ENCODE results near the gene KLRC3.
"Not testable (repeated sequence)": the region's sequence is repeated elsewhere in the genome, so short reads cannot be mapped to it uniquely, and the experiment has no call there.

The KLRC3 gene

GRCh38 chr12:10400829-10401228 is 19.6 kb downstream of the KLRC3 start:
- no peak for DNase-seq (ENCODE audit: low spot score)

GRCh38 chr12:10398168-10398567 is 22.2 kb downstream of the KLRC3 start:
- no peak for DNase-seq (ENCODE audit: low spot score)

- DNase-seq (ENCODE audit: low spot score), result no peak
These were observed 23.1 kb downstream of the KLRC3 start for GRCh38 chr12:10397296-10397695.

- DNase-seq (ENCODE audit: low spot score), result not testable (repeated sequence)
These were observed 24.2 kb downstream of the KLRC3 start for GRCh38 chr12:10396176-10396575.

- no peak for DNase-seq (ENCODE audit: low spot score)
These were observed 24.9 kb downstream of the KLRC3 start for GRCh38 chr12:10395390-10395998.

GRCh38 chr12:10394531-10395152 is 25.8 kb downstream of the KLRC3 start:
- DNase-seq (ENCODE audit: low spot score), result not testable (repeated sequence)

- DNase-seq (ENCODE audit: low spot score), result no peak
These were observed 27.1 kb downstream of the KLRC3 start for GRCh38 chr12:10393291-10393690.

- peak; percentile 21 for DNase-seq (ENCODE audit: low spot score)
These were observed 27.9 kb downstream of the KLRC3 start for GRCh38 chr12:10392394-10392930.

- DNase-seq (ENCODE audit: low spot score), result not testable (repeated sequence)
These were observed 29.4 kb downstream of the KLRC3 start for GRCh38 chr12:10390991-10391390.

- DNase-seq (ENCODE audit: low spot score), result no peak
These were observed 30.5 kb downstream of the KLRC3 start, which contains the start of gene KLRK1 for GRCh38 chr12:10389904-10390303. KLRK1 (minus strand) TSS chr12:10390041; CDS start chr12:10388810, 1,231 bp downstream.

- no peak for DNase-seq (ENCODE audit: low spot score)
These were observed 31.6 kb downstream of the KLRC3 start for GRCh38 chr12:10388624-10389413.

GRCh38 chr12:10387498-10387897 is 32.9 kb downstream of the KLRC3 start:
- not testable (repeated sequence) for DNase-seq (ENCODE audit: low spot score)

- no peak for DNase-seq (ENCODE audit: low spot score)
These were observed 33.5 kb downstream of the KLRC3 start for GRCh38 chr12:10386857-10387256.

GRCh38 chr12:10385166-10385613 is 35.2 kb downstream of the KLRC3 start:
- DNase-seq (ENCODE audit: low spot score), result no peak

- no peak for DNase-seq (ENCODE audit: low spot score)
These were observed 36.2 kb downstream of the KLRC3 start for GRCh38 chr12:10384191-10384590.

- no peak for DNase-seq (ENCODE audit: low spot score)
These were observed 38.3 kb downstream of the KLRC3 start for GRCh38 chr12:10381928-10382628.

- DNase-seq (ENCODE audit: low spot score), result not testable (repeated sequence)
These were observed 41.7 kb downstream of the KLRC3 start for GRCh38 chr12:10378737-10379136.

GRCh38 chr12:10374624-10375018 is 45.8 kb downstream of the KLRC3 start:
- DNase-seq (ENCODE audit: low spot score), result no peak

GRCh38 chr12:10372559-10372958 is 47.8 kb downstream of the KLRC3 start:
- no peak for DNase-seq (ENCODE audit: low spot score)

- not testable (repeated sequence) for DNase-seq (ENCODE audit: low spot score)
These were observed 48.4 kb downstream of the KLRC3 start for GRCh38 chr12:10371893-10372535.
